Measurements from ENCODE around the gene LMAN2L. TPM values are rescaled to one million over a fixed set of nuclear protein-coding genes. Genes with fewer than 3 reads are reported as not detected.

Gene LMAN2L
- total RNA-seq, 1 donor: 12.2 TPM

DNA sequence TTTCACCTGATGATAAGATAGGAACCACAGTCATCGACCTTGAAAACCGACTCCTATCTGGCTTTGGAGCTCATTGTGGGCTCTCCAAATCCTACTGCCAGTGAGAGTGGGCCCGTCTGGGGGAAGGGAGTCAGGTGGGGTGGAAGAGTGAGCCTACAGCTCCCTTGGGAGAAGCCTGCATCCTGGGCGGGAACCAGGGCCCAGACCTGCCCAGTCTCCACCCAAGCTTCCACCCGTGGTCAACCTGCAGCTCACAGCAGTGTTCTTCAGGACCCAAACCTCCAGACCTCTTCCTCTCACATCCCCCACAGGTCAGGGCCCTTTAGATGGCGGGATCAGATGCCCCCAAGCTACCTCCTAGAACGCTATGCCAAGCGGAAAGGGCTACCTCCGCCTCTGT lies 40.2 kb downstream of the LMAN2L start:
- TF ChIP-seq, protein P1, sequence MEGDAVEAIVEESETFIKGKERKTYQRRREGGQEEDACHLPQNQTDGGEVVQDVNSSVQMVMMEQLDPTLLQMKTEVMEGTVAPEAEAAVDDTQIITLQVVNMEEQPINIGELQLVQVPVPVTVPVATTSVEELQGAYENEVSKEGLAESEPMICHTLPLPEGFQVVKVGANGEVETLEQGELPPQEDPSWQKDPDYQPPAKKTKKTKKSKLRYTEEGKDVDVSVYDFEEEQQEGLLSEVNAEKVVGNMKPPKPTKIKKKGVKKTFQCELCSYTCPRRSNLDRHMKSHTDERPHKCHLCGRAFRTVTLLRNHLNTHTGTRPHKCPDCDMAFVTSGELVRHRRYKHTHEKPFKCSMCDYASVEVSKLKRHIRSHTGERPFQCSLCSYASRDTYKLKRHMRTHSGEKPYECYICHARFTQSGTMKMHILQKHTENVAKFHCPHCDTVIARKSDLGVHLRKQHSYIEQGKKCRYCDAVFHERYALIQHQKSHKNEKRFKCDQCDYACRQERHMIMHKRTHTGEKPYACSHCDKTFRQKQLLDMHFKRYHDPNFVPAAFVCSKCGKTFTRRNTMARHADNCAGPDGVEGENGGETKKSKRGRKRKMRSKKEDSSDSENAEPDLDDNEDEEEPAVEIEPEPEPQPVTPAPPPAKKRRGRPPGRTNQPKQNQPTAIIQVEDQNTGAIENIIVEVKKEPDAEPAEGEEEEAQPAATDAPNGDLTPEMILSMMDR (IDR thresholded peaks at IDR 0.05; ENCODE audit: insufficient read depth, low read length): no peak
- DNase-seq (ENCODE audit: low read depth): no peak
- no peak overlapping the region for H3K4me3 ChIP-seq (ENCODE audit: low read depth, low read length)

DNA sequence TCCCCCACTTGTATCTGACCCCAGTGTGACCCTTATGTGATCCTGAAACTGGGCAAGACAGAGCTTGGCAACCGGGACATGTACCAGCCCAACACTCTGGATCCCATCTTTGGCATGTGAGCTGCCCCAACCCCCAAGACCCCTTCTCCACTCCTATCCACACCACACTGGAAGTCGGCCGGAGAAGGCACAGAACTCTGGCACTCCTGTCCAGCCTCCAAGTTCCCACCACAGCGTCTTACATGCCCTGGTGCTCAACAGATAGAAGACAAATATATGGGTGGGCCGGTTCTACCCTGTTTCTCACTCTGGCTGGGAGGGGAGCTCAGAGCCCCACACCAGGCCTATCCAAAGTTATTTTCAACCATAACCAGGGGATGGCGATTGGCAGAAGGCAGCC lies 40.8 kb downstream of the LMAN2L start:
- TF ChIP-seq, protein P1 (IDR thresholded peaks at IDR 0.05; ENCODE audit: insufficient read depth, low read length): no peak

DNA sequence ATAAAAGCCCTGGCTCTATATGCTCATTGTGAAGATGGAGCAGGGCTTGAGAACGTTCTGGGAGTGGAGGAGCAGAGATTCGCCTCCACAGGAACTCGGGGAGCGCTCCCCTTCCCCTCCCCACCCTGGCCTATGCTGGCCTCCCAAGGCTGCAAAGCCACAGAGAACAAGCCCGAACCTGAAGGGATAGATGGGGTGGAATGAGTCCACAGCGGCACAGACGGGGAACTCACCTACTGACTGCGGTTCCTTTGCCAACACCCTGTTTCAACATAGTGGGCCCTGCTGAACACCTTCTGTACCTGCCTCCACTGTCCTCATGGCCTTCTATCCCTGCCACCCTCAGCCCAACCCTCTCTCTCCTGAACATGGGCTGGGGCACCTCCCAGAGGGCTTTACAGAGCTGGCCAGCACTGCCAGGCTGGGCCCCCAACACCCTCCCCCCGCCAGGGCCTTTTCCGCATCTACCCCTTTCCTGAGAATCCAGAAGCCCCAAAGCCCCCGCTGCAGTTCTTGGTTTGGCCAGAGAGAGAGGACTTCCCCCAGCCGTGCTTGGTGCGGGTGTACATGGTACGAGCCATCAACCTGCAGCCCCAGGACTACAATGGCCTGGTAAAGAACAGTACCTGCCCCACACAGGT lies 41.5 kb downstream of the LMAN2L start:
- TF ChIP-seq, protein P1 (IDR thresholded peaks at IDR 0.05; ENCODE audit: insufficient read depth, low read length): no peak
- DNase-seq (ENCODE audit: low read depth): no peak
- H3K4me3 ChIP-seq (ENCODE audit: low read depth, low read length): no peak overlapping the region

More for the DNA sequence above, 40.8 kb downstream of the LMAN2L start:
- no peak overlapping the region for H3K4me3 ChIP-seq (ENCODE audit: low read depth, low read length)
- DNase-seq (ENCODE audit: low read depth): no peak

DNA sequence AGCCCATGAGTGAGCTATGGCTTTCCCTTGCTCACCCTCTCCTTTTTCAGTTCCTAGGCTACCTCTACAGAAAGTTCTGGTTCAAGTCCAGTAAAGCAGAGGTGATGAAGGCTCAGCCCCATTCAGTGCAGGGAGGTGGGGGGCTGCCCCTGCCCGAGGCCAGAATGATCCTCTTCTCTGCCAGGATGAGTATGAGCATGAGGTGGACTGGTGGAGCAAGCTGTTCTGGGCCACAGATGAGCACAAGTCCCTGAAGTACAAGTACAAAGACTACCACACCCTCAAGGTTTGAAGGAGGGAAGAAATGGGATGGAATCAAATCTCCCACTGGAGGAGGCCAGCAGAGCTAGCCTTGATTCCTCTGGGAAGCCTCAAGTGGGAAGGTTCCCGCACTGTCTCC lies 42.4 kb downstream of the LMAN2L start:
- no peak overlapping the region for H3K4me3 ChIP-seq (ENCODE audit: low read depth, low read length)
- DNase-seq (ENCODE audit: low read depth): no peak
- TF ChIP-seq, protein P1 (IDR thresholded peaks at IDR 0.05; ENCODE audit: insufficient read depth, low read length): no peak

DNA sequence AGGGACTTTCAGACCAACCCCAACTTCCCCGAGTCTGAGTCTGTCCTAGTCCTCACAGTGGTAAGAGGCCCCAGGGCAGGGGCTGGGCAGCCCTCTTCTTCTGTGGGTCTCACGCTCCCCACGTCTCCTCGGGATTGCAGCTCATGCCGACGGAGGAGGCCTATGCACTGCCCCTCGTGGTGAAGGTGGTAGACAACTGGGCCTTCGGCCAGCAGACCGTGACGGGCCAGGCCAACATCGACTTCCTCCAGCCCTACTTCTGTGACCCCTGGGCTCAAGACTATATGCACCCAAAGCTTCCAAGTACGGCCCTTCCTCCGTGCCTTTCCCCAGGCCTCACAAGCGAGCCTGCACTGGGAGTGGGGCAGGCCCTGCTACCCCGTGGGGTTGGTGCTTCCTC lies 44.3 kb downstream of the LMAN2L start:
- TF ChIP-seq, protein P1 (IDR thresholded peaks at IDR 0.05; ENCODE audit: insufficient read depth, low read length): no peak

DNA sequence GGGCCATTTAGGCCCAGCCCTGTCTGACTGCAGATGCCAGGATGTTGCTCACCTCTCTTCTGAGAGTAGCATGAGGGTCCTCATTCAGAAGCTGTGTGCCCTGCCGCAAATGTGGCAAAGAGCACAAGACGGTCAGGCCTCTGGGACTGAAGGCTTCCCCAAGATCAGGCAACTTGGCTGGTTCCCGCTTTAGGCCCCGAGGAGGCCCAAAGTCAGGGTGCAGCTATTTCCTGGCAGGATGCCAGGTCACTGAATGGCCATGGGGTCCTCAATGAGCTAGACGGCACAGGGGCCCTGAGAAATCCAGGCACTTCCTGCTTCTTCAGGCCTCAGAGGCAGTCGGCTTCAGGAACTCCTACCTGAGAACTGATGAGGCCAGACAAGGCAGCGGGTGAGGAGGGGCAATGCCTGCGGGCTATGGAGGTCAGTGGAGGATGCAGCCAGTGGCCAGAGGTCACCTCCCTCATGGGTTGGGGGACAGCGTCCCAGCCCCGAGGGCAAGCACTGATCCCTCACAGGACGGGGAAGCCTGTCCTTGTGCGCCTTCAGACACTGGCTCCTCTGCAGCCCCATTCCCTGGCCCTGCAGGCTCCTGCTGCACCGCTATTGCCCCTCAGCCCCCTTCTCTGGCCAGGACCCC lies 44.9 kb downstream of the LMAN2L start:
- no peak overlapping the region for H3K4me3 ChIP-seq (ENCODE audit: low read depth, low read length)
- no peak for DNase-seq (ENCODE audit: low read depth)
- TF ChIP-seq, protein P1 (IDR thresholded peaks at IDR 0.05; ENCODE audit: insufficient read depth, low read length): no peak

More for the DNA sequence above, 44.3 kb downstream of the LMAN2L start:
- no peak for DNase-seq (ENCODE audit: low read depth)
- no peak overlapping the region for H3K4me3 ChIP-seq (ENCODE audit: low read depth, low read length)
